GM19023 (cell line): Measurements from ENCODE around the gene FAM20C.

ENCODE experiments used
- ATAC-seq: cut with Tn5 transposase; IDR thresholded peaks from one replicate; pipeline ENCODE4 v1.9.1; 2021; ENCODE audit warnings: mild to moderate bottlenecking, moderate library complexity; ENCODE audit not compliant: unreplicated experiment

FAM20C gene

DNA sequence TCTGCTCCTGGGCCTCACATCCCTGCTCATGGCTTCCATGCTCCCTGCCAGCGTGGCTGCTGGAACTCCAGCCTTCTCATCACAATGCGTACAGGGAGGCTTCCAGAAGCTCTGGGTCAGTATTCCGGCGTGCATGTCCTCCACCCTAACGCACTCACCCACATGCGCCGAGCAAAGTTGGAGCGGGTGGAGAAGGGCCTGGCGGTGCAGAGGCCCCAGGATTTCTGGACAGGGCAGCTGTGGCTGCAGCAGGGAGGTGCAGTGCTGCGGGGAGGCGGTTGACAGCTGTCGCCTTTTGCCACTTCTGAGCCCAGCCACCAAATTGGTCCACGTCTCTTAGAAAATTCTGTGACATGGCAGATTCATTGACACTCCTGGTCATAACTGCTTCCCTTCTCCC lies 33.6 kb upstream of the FAM20C start:
- no peak for ATAC-seq

DNA sequence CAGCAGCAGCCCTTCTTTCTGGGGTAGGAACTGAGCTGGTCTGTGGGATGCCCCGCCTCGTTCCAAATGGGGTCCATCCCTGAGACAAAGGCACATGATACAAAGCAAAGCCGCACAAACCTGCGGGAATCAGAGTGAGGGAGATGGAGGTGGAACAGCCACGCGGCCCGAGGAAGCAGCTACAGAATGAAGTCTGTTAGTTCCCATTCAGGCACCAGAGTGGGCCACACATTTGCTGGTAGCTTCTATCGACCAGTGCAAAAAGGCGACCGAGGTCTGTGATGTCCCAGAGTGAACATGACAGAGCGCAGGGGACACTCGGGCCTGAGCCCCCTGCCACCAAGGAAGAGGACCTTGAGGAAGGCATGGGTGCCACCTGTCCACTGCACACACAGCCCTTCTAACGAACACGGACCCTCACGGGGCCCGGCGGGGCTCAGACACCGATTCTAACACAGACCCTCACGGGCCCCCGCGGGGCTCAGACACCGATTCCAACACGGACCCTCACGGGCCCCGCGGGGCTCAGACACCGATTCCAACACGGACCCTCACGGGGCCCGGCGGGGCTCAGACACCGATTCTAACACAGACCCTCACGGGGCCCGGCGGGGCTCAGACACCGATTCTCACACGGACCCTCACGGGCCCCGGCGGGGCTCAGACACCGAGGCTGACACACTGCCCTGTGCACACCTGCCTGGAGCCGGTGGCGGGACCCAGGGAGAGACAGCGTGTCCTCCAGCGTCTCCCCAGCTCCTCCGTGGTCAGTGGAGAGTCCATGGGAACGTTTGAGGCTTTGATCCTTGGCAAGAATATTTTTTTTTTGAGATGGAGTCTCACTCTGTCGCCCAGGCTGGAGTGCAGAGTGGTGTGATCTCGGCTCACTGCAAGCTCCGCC lies 32.8 kb upstream of the FAM20C start:
- no peak for ATAC-seq

DNA sequence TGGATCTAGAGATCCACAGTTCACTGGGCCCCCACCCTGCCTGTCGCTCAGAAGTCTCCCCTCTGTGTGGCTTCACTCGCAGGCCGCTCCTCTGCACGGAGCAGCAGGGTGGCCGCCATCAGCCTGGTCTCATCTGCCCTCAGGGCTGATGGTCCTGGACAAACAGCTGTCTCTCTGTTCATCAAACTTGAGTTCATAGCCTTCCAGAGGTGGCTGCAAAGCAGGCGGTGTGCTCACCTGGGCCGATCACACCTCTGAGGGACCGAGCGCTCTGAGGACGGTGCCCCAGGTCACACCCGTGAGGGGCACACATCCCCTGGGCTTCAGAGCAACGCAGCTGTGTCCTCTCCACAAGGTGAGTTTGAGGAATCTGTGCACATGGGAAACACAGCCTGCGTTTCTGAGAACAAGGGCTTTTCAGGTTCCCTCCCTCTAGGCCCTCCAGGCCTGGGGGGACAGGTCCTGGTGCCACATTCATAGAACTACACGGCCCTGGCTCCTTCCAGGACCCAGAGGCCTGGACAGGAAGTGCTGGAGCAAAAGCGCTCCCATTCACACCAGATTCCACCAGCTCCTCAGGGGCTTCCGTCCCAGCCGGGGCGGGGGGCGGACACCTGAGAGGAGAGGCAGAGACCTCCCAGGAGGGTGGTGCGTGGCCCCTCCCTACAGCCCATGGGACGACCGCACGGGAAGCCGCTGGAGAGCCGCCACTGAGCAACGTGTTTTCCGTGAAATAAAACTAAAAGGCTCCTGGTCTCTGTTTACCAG lies 31.2 kb upstream of the FAM20C start:
- no peak for ATAC-seq

DNA sequence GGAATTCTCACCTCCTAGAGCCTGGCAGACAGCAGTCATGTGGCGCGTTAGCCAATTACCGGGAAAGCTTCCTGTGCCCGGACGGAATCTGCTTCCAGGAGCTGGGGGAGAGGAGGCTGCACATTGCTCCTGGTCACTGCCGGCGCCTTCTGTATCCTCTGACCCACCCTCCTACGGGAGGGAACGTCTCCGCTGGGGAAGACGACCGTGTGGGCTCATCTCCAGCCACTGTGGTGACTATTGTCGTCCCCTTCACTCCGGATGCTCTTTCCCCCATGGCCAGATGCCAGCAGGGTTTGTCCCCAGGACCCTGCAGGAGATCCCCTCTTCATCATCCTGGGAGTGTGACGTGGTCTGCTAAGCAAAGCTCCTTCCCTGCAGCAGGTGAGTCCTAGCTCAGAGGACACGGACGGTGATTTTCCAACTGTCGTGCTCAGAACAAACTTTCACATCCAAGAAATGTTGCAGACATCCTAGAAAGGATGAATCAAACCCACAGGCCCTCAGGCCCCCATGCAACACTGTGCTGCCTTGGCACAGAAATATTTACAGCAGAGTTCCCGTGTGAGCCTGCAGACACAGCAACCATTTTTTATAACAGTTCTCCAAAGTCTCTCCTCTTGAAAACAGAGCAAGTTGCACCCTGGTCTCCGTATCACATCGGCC lies 29.6 kb upstream of the FAM20C start:
- ATAC-seq = no peak

DNA sequence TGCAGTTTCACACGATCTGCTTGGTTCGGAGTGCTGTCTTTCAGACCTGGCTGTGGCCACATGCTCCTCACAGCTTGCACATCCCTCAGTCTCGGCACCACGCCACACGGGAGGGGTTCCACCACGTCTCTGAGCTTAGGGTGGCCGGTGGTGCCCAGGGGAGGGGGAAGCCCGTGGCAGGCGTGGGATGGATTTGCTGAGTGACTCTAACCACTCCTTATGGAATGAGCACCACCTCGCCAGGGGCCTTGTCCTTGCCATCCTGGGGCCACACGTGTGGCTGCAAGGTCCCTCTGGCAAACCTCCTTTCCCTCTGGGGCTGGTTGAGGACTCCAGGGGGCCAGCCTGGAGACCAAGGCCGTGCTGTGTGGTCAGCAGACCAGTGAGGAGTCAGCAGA lies 29.1 kb upstream of the FAM20C start:
- no peak for ATAC-seq

DNA sequence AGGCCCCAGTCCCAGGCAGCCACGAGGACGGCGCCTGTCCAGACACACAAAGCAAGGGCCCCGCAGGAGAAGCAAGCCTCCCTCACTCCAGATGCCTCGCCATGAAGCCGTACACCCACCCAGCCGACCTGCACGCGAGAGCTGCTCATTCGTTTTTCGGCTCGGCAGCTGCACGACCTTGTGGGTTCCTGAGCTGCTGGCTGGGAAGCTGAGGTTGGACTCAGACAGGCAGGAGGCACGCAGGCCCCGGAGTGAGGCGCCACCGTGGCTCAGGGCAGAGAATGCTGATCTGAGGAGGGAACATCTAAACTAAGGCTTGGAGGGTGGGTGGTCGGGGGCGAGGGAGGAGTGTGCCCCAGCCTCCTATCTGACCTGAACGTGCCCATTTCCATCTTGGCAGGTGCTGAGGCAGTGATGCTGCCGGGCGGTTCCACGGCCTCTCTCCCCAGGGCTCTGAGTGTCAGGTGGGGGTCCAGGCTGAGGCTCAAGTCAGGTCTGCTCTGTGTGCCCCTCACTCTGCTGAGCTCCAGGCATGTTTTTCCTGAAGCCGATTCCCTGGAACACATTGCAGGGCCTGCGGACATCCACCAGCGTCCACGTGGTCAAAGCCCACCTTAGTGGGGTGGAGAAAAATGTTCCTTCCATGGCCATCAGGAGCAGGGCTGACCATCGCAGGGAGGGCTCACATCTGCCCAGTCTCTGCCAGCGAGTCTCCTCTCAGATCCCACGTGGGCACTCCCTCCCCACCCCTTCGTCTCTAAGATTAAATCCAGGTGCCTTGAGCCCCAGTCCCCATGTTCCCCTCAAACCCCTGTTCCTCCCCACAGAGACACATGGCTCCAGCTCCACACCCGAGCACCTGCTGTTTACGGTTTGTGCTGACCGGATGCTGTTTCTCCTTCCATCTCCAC lies 28.1 kb upstream of the FAM20C start:
- no peak for ATAC-seq

DNA sequence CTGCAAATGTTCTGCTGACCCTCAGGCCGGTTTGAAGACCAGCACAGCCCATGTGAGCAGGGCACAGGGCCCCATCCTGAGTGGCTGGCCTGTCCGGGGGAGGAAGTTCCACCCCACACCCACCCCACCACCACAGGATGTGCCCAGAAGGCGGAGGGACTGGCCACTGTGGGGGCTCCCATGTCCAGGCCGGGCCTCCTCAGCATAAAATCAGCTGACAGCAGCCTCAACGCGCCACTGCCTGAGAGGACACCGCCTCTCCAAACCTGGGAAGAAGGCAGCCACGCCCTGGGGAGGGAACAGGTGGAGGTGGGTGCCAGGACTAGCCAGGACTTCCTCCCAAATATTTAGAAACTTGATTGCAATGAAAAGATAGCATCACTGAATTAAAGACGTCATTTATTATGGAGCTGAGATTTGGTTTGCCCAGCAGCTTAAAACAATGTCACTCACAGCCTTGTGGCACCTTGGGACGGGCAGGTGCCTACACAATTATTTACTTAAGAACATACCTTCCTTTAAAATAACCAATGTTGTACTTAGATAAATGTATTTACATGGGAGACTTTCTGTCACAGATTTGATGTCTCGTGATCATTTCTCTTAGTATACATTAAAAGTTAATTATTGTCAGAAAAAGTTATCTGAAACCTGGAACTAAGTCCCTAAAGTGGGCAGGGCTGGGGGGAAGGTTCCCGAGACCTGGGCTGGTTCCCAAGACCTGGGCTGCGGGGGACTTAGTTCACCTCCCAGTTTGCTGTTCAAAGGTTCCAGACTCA lies 27.3 kb upstream of the FAM20C start:
- ATAC-seq = no peak

DNA sequence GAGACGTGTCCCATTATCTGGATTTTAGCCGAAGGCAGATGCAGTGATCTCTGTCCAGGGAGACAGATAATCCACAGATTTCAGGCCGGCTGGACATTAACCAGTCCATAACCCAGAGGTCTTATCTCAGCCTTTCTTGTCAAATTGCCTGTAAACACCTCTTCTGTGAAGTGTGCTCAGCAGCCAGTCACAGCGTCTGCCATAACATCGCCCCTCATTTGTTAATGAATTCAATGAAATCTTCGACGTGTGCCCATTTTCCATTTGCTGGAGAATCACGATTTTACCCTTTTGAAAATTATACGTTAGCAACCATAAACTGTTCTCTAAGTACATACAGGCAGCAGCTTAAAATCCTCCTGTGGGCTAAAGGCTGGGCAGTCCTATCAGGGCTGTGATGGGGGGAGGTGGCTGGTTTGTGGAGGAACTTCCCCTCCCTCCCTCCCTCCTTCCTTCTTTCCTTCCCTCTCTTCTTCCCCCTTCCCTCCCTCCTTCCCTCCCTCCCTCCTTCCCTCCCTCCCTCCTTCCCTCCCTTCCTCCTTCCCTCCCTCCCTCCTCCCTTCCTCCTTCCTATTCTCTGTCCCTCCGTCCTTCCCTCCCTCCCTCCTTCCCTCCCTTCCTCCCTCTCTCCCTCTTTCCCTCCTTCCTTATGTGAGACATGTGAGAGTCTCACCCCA lies 26.6 kb upstream of the FAM20C start:
- no peak for ATAC-seq

DNA sequence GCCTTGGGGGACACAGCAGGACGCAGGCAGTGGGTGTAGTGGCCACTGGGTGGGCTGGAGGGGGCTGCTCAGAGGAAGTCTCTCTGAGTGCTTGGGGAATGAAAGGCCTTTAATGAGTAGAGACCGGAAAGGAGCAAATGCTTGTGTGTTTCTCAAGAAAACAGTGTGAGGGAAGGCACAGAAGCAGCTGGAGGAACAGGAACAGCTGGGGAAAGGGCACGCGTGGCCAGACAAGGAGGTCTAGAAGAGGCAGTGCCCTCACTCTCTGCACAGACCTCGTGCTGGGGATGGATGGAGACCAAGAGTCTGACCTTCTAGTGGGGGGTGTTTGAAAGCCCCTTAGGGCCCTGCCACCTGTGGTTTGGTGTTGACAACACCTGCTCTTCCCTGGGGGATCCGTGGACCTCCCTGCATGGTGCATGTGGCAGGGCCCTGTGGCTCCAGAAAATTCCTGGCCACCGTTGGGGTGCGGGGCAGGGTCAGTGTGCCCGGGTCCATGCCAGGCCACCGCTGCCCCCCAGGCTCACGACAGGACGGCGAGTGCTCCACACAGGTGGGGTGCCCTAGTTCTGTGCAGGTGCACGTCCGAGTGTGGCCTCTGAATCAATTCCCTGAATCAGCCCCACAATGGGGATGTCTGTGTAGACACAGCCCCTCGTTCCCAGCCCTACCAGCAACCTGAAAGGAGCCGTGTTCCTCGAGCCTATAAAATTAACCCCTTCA lies 25.9 kb upstream of the FAM20C start:
- ATAC-seq = no peak

DNA sequence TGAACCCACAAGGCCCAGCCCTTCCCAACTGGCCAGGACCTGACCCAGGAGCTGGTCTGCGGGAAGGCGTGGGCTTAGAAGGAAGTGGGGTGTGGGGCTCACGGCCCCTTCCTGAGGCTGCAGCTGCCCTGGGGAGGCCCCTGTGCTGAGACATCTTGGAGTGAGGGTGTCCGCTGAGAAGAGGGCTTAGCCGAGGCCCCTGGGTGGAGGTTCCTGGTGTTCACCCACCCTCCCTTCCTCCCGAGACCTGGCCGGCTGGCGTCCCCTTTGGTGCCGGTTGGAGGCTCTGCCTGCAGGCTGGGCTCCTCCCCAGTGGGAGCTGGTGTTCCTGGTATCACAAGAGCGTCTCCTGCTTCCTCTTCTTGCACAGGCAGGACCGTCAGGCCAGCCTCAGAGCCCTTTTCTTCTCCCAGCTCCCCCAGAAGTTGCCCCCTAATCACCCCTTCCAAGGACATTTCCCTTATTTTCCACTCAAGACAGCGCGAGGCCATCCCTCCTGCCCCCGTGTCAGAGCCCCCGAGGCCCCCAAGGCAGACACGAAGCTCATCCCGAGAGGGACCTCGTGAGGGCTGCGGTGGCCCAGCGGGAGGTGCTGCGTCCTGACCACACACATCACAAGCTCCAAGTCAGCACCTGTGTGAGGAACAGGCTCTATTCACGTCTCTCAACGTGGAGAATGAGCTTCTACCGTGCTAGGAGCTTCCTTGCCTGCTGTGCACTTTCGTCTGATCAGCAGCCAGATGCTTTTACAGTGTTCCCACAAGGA lies 25.1 kb upstream of the FAM20C start:
- no peak for ATAC-seq

DNA sequence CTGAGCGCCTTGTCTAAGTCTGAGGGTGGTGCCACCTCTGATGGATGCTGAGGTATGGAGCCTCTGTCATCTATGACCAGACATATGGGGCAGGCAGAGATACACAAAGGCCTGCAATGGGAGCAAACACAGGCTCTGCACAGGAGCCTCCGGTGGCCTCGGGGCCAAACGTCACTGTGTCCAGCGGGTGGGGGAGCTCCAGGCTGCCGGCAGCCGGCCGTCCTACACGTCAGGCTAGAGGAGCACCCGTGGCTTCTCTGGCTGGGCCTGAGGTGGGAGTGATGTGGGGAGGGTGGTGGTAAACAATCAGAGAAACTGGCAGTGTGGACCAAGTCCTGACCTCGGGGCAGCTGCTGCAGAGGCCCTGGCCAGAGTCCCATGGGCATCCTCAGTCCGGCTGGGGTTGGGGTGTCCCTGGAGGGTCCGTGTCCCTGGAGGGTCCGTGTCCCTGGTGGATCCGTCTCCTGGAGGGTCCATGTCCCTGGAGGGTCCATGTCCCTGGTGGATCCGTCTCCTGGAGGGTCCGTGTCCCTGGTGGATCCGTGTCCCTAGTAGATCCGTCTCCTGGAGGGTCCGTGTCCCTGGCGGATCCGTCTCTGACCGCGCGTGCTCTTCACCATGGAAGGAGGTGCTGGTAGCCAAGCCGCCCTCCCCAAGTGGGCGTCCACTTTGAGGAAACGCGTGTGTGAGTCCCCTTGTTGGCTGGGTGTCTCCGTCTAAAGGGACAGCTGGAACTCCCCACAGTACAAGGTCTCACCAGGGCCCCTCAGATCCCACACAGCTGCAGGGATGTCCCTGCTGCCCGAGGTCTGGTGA lies 24.2 kb upstream of the FAM20C start:
- no peak for ATAC-seq

DNA sequence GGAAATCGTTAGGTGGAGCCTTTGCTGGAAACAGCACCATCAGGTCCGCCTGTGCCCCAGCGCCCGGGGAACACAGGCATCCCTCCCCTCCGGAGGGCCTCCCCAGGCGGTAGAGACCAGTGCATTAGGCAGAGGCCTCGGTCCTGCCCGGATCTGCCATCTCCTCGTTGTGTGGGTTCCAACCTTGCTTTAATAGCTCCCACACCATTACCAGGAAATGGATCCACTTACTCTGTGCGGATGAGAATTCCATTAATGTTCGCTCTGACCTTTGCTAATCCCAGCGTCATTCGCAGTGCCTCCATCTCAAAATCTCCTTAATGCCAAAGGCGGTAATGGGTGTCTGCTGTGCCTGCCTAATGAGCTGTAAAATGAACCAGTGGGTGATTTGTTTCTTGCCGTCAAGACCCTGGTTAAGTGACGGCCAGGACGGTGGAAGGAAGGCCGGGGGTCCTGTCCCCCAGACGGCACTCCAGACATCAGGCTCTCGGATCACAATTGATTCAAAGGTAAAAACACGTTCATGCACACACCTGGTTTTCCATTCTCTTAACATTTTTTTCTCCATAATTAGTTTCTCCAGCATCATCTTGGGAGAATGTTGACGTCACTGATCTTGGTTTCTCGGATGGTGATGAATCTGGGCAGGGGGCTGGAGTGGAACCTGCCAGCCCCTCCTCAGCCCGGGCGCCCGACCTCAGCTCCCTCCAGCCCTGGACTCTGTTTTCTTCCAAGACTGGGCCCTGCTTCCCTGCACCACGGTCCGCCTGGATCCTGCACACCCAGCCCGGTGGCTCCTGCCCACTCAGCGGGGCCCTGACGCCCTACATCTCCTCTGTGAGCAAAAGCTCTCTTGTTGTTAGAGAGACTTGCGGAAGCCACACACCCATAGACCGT lies 22.8 kb upstream of the FAM20C start:
- ATAC-seq = no peak

DNA sequence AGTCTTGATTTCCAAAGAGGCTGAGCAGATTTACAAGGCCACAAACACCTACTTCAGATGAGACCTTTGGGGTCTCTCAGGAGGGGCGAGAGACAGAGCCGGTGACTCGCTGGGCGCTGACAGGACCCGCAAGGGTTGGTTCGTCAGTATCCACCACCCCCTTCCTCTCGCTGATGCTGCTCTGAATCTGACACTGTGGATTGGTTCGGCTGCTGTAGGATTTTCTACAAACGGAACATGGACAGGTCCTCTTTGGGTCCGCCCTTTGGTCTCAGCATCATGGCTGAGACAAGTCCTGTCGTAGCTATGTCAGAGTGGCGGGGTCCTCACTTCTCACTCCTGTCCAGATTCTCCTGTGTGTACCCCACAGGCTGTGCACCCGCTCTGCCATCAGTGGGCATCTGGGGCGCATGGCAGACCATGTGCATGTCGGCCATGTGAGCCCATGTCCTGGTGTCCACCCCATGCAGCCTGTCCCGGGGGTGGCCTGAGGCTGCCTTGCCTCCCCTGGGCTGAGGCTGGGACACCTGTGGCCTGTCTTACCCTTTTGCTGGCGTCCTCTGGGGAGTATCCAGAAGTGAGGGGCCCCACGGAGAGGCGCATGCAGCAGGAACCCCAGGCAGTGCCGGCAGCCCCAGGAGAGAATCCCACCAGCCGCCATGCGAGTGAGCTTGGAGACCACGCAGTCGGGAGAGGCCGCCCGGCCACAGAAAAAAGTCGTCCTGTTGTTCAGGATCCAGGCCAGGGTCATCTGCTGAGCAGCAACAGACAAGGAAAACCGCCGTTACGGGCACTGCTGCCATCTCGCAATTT lies 21.6 kb upstream of the FAM20C start:
- ATAC-seq = no peak

DNA sequence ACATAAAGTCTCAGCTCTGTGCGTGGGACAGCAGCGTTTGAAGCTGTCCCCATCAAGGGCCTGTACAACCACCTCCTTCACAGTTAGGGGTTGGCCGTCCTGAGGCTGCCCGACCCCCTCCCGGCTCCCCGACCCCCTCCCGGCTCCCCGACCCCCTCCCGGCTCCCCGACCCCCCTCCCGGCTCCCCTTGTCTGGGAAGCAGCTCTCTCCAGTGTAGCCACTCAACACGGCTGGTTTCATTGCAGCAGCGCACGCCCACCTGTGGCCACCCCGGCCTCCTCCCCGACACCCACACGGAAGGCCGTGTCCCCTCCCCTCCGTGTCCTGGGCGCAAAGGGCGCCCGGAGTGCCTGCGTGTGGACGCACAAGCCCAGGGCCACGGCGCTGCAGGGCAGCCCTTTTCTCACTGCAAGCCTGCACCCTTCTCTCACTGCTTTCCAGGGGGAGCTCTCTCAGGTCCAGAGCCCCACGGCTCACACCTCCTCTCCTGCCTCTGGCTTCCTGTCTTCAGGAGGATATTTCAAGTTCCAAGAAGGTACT lies 20.9 kb upstream of the FAM20C start:
- no peak for ATAC-seq

DNA sequence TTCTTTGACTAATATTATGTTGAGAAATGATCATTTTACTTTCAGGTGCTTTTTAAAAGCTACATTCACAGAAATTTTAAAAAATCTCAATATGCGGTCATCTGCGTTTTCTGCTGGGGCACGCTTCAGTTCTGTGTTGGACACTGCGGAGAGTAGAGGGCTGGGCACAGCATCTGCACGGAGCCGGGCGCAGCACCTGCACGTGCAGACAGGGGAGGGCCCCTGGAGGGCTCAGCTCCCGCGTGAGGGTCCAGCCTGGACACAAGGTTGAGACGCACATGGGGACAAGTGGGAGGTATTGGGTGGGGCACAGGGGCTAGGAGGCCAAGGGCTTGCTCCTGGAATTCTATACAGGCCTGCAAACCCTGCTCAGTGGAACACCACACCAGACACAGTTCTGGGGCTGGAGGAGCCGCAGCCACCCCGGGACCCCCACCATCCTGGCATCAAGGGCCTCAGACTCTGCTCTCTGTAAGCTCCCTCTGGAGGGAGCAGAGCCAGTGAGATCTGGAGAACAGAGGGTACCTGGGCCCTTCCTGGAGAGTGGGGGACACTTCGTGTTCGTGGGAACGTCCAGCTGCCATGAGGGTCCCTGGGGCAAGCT lies 20.4 kb upstream of the FAM20C start:
- no peak for ATAC-seq
